Measurements from ENCODE around the gene LSAMP.
"Not testable (repeated sequence)": the region's sequence is repeated elsewhere in the genome, so short reads cannot be mapped to it uniquely, and the experiment has no call there.

LSAMP gene

GRCh38 chr3:116087426-116087825 is 357.9 kb downstream of the LSAMP start:
- no peak for DNase-seq

- no peak for DNase-seq
These were observed 360.1 kb downstream of the LSAMP start for GRCh38 chr3:116084999-116085791.

GRCh38 chr3:116083683-116084082 is 361.6 kb downstream of the LSAMP start:
- no peak for DNase-seq

GRCh38 chr3:116078561-116078960 is 366.7 kb downstream of the LSAMP start:
- DNase-seq = no peak

- no peak for DNase-seq
These were observed 367.7 kb downstream of the LSAMP start for GRCh38 chr3:116077557-116077956.

- DNase-seq = no peak
These were observed 368.2 kb downstream of the LSAMP start for GRCh38 chr3:116077059-116077458.

- not testable (repeated sequence) for DNase-seq
These were observed 374.6 kb downstream of the LSAMP start for GRCh38 chr3:116070516-116071278.

- no peak for DNase-seq
These were observed 375.2 kb downstream of the LSAMP start for GRCh38 chr3:116070061-116070460.

GRCh38 chr3:116069024-116069423 is 376.3 kb downstream of the LSAMP start:
- DNase-seq = no peak

- DNase-seq = no peak
These were observed 378.0 kb downstream of the LSAMP start for GRCh38 chr3:116067326-116067725.

- no peak for DNase-seq
These were observed 379.8 kb downstream of the LSAMP start for GRCh38 chr3:116065501-116065900.

- DNase-seq = no peak
These were observed 380.6 kb downstream of the LSAMP start for GRCh38 chr3:116064646-116065045.

GRCh38 chr3:116059421-116060096 is 385.7 kb downstream of the LSAMP start:
- no peak for DNase-seq

- no peak for DNase-seq
These were observed 386.4 kb downstream of the LSAMP start for GRCh38 chr3:116058844-116059243.

- DNase-seq = no peak
These were observed 387.8 kb downstream of the LSAMP start for GRCh38 chr3:116057400-116058006.

GRCh38 chr3:116056280-116056679 is 389.0 kb downstream of the LSAMP start:
- DNase-seq = no peak

- DNase-seq = no peak
These were observed 392.3 kb downstream of the LSAMP start for GRCh38 chr3:116053017-116053416.

GRCh38 chr3:116052602-116053001 is 392.7 kb downstream of the LSAMP start:
- DNase-seq = no peak

GRCh38 chr3:116051586-116051985 is 393.7 kb downstream of the LSAMP start:
- no peak for DNase-seq

- DNase-seq = no peak
These were observed 394.2 kb downstream of the LSAMP start for GRCh38 chr3:116051040-116051439.

- no peak for DNase-seq
These were observed 394.9 kb downstream of the LSAMP start for GRCh38 chr3:116050311-116050915.

GRCh38 chr3:116048991-116049390 is 396.3 kb downstream of the LSAMP start:
- no peak for DNase-seq

- DNase-seq = no peak
These were observed 398.9 kb downstream of the LSAMP start for GRCh38 chr3:116046350-116046749.
